Activated CD4-positive, alpha-beta T cell treated with anti-CD3 and anti-CD28 coated beads for 24 hours (primary cell): ENCODE results near the gene PTPN22.

ENCODE experiments used
- DNase-seq, 2 donors: peaks; one replicate each; pipeline ENCODE4 v3.0.0-alpha.2; 2020; ENCODE audit warnings: low read depth in 2 of 2

Gene PTPN22

DNA sequence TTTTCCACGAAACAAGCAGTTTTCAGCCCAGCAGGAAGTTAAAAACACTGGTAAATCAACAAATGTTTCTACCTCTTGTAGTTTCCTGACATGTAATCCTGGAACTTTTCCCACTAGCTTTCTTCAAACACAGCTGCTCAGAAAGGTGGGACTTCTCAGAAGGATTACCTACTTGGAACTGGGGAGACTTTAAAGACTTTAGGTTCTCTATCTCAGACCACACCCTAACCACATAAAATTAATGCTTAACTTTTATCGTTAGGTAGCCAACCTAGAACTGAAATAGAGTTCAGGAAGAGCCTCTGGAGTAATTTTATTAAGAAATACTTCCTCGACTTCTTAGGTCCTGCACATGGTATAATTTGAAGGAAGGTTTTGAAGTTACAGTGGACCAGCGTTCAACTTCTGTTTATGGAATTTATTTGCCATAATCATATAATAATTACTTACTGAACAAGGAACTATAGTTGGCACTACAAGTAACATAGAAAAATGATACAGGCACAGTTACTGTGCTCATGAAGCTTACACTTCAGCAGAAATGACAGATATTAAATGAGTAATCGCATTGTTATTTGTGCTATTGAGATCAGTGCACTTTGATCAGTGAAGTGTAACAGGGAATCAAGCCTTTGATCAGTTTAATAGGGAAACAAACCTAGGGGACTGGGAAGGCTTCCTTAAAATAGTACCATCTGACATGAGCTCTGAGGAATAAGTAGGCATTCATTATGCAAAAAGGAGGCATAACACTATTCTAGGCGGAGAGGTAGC, 16.1 kb upstream of the PTPN22 start, which contains the start of gene BCL2L15:
Gene BCL2L15 (minus strand): TSS at position 180 of the 774 bp plus-strand sequence. CDS start 206 bp downstream, outside the sequence.
- DNase-seq = no peak

DNA sequence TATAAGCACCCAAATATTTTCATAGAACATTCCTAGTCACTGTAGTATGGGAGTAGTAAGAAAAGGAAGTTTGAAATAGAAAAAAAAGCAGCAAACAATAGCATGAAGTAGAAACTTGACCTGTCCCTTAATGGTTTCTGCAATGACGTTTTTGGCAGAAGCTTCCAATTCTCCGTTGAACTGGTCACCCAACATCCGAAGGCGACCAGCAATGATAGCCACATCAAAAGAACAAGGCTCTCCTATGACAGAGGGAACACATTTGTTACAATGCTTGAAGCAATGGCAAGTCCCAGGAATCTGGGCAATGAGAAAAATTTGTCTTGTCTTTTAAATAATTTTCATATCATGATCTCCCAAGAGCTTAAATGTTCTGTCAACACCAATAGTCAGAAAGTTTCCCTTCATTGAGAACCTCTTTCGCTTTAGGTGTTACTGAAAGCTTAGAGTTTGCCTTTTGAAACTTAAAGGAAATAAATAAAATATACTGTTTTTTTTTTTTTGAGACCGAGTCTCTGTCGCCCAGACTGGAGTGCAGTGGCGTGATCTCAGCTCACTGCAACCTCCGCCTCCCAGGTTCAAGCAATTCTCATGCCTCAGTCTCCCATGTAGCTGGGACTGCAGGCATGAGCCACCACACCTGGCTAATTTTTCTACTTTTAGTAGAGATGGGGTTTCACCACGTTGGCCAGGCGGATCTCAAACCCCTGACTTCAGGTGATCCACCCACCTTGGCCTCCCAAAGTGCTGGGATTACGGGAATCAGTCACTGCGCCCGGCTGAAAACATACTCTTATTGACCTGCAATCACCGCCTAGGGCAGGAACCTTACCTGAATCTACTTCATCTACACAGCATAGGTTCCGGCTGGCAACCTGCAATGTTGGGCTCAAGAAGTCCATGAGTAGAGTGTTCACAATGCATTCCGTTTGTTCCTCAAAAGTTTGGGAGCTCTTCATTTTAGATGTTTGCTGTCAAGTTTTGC, 15.2 kb upstream of the PTPN22 start:
- DNase-seq = no peak

DNA sequence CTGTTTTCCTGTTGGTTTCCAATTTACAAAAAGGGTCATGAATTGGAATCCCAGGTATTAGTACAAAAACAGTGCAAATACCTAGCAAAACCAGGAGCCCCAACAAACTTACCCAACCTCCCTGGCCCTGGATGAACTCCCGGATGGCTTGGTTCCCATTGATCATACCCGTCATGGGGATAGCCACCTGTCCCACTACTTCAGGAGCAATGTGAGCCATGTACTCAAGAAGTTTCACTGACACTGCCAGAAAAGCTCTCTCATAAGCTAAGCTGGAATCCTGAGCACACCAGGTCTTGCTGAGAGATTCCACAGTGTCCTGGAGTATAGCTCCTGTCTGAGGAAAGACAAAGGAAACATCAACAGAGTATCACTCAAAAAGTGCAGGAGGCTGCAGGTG, 10.1 kb upstream of the PTPN22 start:
- DNase-seq = no peak

DNA sequence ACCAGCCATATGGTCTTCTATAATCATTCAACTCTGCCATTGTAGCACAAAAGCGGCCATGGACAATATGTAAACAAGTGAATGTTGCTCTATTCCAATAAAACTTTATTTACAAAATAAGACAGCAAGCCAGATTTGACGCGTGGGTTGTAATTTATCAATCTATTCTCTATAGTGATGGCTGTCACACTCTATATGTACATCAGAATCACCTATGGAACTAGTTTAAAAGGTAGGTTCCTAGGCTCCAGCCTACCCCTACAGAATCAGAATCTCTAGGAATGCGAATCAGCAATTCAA, 8.2 kb upstream of the PTPN22 start:
- DNase-seq = no peak

DNA sequence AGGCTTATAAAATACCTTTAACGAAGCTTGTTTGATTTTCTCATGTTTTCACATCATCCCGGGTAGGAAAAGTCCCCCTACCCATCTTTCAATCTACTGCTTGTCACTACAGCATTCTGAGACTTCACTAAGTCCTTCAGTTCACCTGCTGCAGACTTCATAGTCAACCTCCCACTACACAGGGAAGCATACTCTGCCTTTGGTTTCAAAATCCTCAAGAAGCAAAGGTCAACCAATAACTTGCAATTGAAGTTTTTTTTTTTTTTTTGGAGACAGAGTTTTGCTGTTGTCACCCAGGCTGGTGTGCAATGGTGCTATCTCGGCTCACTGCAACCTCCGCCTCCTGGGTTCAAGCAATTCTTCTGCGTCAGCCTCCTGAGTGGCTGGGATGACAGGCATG, 4.7 kb upstream of the PTPN22 start:
- DNase-seq = no peak

DNA sequence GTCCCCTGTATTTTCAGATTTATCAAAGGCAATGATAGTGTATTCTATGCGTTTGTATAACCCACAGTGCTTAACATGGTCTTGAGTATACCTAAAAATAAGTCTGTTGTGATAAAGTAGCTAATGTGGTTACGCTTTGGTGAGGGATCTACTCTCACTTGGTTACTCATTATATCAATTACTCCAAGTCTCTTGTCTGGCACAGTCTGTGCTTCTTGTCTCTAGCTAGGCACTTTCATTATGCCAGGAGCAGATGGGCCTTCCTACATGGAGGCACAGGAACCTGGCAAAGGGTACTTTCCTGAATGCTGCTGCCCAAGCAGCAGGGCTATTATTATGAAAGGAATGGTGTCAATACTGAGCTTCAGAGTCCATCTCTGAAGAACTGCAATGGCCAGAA, 4.2 kb upstream of the PTPN22 start:
- no peak for DNase-seq

DNA sequence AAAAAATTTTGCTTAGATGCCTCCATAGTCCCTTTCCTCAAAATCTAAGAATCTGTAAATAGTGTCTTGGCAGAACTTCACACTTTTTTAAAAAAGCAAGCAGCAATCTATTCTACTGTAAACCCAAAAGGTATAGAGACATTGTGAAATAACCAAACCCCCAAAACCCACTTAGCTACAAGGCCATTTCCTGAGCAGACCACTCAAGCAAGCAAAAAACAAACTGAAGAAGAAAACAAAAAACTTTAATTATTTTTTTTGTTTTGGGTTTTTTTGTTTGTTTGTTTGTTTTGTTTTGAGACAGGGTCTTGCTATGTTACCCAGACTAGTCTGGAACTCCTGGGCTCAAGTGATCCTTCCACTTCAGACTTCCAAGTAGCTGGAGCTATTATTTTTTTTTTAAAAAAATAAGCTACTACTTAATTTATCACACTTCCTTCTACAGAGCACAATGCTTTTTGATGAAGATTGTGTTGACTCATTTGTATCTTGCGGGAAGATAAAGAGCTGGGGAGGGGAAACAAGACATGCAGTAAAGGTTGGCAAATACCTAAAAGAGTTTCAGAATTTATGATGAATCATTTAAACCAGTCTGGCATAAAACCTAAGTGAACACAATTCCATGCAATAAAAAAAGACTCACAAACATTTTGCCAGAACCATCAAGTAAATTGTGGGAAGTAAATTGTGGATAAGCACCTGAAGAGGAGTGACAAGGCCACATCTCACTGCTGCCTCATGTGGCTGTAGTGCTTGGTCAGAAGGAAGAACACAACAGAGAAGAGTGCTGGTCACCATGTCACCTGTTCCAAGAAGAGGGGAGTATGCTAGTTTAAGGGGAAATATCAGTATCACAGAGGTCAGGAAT, 2.7 kb upstream of the PTPN22 start:
- no peak for DNase-seq

DNA sequence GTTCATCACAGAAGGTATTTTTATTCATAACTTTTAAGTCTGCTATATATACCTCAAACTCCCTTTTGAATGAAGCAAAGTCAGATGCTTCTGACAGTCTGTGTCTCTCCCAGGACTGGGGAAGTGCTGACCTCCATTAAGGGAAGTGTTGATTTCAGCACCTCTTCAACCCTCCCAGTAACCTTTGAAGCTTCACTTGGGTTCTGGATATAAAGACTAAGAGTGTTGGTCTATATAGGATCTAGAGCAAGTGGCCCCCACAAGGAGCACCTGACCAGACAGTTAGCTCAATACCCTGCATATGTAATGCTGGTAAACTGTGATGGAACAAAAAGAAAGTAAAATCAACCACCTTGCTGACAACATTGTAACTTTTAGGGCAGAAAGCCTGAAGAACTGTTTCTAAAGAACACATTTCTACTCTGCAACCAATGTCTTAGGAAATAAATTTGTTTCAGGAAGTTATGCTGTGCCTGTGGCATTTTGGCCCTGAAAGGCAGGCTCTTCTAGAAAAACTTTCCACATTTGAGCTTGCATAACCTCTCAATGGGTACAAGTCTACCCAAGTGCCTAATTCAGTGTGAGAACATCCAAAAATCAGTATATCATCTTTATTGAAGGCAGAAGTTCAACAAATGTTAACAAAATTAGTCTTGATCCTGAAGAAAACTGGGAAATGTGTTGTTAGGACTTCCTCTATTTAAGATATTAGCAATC, 865 bp upstream of the PTPN22 start:
- DNase-seq = no peak

DNA sequence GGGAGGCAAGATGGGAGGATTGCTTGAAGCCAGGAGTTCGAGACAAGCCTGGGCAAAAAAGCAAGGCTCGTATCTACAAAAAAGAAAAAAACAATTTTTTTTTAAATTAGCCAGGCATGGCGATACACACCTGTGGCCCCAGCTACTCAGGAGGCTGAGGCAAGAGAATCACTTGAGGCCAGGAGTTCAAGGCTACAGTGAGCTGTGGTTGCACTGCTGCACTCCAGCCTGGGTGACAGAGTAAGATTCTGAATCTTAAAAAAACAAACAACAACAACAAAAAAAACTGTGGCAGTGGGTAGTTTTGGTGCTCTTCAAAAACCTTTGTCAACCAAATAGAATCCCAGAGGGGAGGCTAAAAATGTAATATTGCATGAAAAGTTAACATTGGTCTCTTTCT, 734 bp downstream of the PTPN22 start:
- DNase-seq = no peak

DNA sequence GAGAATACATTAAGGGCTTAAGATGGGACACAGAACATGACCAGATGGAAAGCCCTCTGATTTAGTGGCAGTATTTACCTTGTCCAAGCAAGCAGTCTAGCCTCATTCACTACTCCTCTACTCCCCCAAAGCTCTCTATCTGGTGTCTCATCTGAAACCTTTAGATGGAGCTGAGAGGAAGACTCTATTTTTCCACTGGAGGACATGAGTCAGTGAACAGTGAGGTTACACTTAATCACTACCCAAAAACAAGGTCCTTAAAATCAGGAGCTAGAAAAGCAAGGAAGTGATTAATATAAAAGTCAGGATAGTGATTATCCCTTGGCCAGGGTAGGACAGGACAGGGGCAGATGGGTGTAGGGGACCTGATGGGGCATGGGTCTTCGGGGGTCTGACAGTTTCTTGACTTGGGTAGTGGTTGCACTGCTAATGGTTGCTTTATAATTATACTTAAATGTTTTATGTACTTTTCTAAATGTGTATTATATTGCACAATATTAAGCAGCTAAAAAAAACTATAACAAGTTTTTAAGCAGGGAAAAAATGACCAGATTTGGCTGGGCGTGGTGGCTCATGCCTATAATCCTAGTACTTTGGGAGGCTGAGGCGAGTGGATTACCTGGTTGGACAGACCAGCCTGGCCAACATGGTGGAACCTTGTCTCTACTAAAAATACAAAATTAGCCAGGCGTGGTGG, 3.0 kb downstream of the PTPN22 start:
- DNase-seq = no peak

DNA sequence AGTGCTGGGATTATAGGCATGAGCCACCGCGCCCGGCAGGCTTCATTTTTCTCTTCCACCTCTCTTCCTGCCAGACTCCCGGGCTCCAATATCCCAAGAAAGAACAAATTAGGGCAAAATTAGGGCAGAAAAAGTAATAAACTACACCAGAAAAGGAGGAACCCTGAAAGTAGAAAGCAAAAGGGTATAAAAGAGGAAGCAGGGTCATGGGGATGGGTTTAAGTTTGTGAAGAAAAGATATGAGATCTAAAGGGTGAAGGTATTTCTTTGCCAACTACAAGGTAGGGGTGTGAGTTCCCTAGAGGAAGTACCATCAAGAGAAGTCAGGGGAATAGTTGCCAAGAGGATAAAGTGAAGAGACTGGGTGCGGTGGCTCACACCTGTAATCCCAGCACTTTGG, 9.9 kb downstream of the PTPN22 start:
- DNase-seq = no peak

DNA sequence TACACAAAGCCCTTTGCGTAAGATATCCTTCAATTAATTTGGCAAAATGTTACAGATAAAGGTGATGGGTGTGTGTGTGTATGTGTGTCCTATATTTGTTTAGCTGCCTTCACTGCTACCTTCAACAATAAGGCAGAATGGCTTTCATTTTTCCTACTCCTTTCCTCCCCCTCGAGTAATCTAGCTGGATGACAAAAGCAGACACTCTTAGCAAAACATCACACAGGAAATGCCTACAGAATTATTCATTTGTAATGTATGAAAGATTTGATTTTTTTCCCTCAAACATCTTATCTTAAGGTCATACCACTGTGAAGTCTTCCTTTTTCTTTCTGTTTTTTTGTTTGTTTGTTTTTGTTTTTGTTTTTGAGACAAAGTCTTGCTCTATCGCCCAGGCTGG, 10.6 kb downstream of the PTPN22 start:
- no peak for DNase-seq

DNA sequence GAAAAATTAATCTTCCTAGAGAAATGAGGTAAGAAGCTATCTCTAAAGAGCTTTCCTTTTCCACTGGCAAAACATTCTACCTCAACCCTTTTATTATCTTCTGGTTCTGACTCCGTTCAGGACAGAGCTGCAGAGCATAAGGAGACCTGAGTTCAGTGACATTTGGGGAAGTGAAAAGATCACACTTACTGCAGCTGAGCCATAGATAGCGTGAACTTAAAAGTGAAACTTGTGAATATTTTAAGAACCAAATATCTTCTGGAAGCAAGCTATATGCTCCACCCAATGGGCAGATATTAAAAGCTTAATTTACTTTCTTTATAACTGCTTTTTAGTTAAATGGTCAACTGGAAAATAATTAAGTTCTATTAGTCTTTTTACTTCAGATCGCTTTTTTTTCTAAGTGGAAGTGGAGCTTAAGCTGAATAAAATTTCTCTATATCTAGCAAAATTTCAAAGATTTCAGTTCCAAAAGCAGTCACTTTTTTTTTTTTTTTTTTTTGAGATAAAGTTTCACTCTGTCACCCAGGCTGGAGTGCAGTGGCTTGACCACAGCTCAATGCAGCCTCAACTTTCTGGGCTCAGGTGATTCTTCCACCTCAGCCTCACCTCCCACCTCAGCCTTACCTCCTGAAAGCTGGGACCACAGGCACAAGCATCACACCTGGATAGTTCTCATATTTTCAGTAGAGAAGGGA, 11.9 kb downstream of the PTPN22 start:
- no peak for DNase-seq

DNA sequence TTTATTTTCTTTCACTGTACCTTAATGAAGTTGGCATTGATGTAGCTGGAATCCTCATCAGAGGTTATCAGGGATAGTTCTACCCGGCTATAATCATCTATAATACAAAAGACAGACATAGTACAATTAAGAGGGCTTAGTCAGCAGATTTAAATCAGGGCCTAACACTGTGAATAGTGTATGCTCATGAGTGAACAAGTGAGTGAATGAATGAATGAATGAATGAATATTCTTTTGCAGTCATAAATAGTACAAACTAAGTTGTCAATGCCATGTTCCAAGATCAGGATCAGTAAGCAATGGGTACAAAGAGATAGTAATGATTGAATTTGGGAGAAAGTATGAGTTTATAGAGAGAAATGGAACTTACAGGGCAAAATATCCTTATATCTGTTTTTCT, 12.5 kb downstream of the PTPN22 start:
- DNase-seq = no peak

DNA sequence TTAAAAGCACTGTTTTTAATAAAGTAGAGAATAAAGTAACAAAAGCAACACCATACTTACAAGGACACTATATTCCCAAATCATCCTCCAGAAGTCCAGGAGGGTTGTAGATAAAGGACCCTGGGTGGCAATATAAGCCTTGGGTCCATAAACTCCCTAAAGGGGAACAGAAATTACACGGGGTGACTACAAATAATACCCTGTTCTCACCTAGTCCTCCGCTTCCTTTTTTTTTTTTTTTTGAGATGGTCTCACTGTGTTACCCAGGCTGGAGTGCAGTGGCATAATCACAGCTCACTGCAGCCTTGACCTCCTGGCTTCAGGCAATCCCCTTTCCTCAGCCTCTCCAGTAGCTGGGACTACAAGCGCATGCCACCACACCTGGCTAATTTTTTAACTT, 13.1 kb downstream of the PTPN22 start:
- no peak for DNase-seq

DNA sequence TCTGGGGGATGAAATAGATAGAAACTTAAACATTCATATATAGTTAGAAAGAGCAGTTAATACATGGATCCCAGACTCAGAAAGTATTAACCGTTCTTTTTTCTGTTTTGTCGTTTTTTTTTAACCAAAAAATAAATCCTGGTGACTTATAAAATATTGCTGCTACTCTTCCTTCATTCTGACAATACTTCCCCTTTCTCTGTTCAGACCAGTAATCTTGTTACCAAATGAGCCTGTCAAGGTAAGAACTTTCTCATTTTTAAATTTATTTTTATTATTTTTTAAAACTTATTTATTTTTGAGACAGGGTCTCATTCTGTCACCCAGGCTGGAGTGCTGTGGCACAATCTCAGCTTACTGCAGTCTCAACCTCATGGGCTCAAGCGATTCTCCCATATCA, 13.7 kb downstream of the PTPN22 start:
- no peak for DNase-seq

DNA sequence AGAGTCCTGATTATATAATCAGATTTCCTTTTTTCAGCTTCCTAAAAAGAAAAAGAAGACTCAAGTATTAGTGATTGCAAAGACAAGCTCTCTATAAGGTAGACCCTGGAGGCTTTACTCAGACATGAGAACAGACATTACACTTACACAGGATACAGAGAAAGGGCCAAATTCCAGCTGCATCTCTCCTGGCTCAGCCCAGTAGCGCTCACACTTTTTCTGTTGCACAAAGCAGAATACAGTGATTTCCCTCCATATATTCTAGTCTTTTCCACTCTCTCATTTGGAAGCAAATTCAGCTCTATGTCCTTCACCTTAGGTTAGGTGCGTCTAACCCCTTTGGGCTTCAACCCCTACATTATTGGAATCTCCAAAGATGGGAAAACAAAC, 15.1 kb downstream of the PTPN22 start:
- DNase-seq = no peak

DNA sequence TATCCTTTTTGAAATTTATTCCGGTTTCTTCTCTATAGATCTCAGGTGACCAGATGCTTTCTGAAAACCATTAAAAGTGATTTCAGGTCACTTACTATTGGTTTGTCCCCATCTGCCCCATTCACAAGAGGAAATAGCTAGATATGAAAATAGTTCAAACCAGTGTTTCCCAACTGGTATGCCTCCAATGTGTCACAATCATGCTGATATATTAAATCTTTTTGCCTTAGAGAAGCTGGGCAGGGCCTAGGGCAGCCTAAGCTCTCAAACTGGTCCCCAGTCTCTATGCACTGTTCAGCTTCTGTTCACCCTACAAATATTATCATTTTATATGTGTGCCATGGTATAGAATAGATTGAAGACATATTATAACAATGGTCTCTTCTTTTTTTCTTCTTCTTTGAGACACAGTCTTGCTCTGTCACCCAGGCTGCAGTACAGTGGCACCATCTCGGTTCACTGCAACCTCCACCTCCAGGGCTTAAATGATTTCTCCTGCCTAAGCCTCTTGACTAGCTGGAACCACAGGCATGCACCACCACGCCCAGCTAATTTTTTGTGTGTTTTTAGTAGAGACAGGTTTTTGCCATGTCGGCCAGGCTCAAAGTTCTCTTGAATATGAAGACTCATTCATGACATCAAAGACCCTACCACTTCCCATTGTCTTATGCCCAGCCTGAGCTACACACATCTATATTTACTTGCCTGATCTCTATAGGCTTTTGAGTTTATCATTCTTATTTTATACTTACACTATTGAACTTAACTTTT, 15.7 kb downstream of the PTPN22 start:
- no peak for DNase-seq

DNA sequence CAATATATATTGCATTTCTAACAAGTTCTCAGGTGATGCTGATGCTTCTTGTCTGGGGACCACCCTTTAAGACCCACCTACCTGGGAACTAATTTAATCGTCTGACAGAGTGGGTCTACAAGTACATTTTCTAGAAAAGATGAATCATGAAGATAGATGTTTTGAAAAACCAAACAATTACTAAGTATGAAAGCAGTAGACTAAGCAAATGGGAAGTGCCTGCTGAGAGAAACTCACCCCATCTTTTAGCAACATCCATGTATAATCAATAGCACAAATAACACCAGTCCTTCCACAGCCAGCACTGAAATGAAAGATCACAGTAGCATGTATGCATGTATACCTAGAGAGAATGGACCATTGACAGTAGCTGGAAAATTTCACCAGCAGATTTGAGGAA, 17.3 kb downstream of the PTPN22 start:
- no peak for DNase-seq
